ENCODE results near the gene ACOT11. TPM values are rescaled to one million over a fixed set of nuclear protein-coding genes. Genes with fewer than 3 reads are reported as not detected.
"Not testable (repeated sequence)": the region's sequence is repeated elsewhere in the genome, so short reads cannot be mapped to it uniquely, and the experiment has no call there.

ACOT11 gene
- total RNA-seq, 4 donors from 2014 or later, result 41.3 to 200 (median 119) TPM

DNA sequence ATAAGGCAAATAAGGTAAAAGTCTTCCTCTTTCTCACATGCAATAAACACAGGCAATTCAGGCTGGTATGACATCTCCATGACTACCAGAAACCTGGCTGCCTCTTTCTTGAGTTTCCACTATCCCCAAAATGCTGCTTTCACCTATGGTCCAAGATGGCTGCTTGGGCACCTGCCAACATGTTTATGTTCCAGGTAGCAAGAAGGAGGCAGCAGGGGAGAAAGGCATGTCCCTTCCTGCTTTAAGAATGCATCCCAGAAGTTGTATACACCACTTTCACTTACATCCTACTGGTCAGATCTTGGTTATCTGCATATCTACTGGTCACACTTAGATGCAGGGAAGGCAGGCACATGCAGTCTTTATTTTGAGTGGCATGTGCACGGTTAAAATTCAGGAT, 19.4 kb upstream of the ACOT11 start:
- H3K4me3 ChIP-seq, result no peak overlapping the region
- no peak overlapping the region for H3K27ac ChIP-seq
- no peaks in the 10 kb centered on the region for H3K27me3 ChIP-seq
- H3K36me3 ChIP-seq, result no peaks in the 10 kb centered on the region
- no peaks in the 10 kb centered on the region for H3K4me1 ChIP-seq
- DNase-seq, result no peak
- no peak for TF ChIP-seq POLR2A (IDR thresholded peaks at IDR 0.05)
- TF ChIP-seq, protein P1, sequence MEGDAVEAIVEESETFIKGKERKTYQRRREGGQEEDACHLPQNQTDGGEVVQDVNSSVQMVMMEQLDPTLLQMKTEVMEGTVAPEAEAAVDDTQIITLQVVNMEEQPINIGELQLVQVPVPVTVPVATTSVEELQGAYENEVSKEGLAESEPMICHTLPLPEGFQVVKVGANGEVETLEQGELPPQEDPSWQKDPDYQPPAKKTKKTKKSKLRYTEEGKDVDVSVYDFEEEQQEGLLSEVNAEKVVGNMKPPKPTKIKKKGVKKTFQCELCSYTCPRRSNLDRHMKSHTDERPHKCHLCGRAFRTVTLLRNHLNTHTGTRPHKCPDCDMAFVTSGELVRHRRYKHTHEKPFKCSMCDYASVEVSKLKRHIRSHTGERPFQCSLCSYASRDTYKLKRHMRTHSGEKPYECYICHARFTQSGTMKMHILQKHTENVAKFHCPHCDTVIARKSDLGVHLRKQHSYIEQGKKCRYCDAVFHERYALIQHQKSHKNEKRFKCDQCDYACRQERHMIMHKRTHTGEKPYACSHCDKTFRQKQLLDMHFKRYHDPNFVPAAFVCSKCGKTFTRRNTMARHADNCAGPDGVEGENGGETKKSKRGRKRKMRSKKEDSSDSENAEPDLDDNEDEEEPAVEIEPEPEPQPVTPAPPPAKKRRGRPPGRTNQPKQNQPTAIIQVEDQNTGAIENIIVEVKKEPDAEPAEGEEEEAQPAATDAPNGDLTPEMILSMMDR (IDR thresholded peaks at IDR 0.05), result no peak
- no peaks in the 10 kb centered on the region for H3K9me3 ChIP-seq

DNA sequence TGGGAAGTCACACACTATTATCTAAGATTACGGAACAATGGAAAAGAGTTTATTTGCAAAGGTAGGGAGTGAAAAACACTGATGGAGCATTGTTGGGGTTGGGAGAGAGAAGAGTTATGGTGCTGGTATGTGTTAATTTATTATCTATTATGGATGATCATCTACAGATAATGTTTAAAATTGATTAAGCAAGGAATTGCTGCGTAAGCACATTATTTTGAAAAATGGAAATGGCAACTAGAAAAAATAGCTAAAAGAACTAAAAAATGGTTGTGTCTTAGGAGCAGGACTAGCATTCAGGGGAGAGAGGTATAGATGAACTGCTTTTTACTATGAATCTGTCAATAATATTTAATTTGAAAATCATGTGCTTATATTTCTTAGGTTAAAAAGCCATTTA, 16.0 kb upstream of the ACOT11 start:
- Histone ChIP-seq H3K9me3 (no peaks in the 10 kb centered on the region), H3K4me3 (no peak overlapping the region), H3K36me3 (no peaks in the 10 kb centered on the region), H3K27me3 (no peaks in the 10 kb centered on the region), H3K27ac (no peak overlapping the region), H3K4me1 (no peaks in the 10 kb centered on the region)
- no peak for DNase-seq
- TF ChIP-seq, protein P1 (IDR thresholded peaks at IDR 0.05), result no peak
- no peak for TF ChIP-seq POLR2A (IDR thresholded peaks at IDR 0.05)

DNA sequence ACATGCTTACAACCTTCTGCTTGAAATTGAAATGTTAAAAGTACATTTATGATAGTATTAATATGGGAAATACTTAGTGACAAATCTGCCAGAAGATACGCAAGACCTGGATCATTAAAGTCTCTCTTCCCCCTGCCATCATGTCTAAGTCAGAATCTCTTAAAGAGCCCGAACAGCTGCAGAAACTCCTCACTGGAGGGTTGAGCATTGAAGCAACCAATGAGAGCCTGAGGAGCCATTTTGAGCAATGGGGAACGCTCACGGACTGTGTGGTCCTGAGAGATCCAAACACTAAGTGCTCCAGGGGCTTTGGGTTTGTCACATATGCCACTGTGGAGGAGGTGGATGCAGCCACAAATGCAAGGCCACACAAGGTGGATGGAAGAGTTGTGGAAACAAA, 11.4 kb upstream of the ACOT11 start:
- not testable (repeated sequence) for DNase-seq, H3K4me3 ChIP-seq, H3K9me3 ChIP-seq, H3K27ac ChIP-seq, H3K36me3 ChIP-seq, H3K27me3 ChIP-seq, H3K4me1 ChIP-seq

DNA sequence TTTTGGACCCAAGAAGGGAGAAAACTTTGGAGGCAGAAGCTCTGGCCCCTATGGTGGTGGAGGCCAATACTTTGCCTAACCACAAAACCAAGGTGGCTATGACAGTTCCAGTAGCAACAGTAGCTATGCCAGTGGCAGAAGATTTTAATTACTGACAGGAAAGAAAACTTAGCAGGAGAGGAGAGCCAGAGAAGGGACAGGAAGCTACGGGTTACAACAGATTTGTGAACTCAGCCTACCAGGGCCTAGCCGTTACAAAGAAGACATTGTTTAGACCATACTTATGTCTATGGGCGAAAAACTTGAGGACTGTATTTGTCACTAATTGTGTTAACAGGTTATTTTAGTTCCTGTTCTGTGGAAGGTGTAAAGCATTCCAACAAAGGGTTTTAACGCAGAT, 10.4 kb upstream of the ACOT11 start:
- DNase-seq, result no peak
- H3K4me1 ChIP-seq, result peaks cover 0 to 11% (median 3%) of the 10 kb centered on the region in 4 donors
- H3K4me3 ChIP-seq, result no peak overlapping the region
- H3K9me3 ChIP-seq, result no peaks in the 10 kb centered on the region
- H3K27me3 ChIP-seq, result no peaks in the 10 kb centered on the region
- TF ChIP-seq POLR2A (IDR thresholded peaks at IDR 0.05), result no peak
- TF ChIP-seq, protein P1 (IDR thresholded peaks at IDR 0.05), result no peak
- no peak overlapping the region for H3K27ac ChIP-seq
- H3K36me3 ChIP-seq, result no peaks in the 10 kb centered on the region

DNA sequence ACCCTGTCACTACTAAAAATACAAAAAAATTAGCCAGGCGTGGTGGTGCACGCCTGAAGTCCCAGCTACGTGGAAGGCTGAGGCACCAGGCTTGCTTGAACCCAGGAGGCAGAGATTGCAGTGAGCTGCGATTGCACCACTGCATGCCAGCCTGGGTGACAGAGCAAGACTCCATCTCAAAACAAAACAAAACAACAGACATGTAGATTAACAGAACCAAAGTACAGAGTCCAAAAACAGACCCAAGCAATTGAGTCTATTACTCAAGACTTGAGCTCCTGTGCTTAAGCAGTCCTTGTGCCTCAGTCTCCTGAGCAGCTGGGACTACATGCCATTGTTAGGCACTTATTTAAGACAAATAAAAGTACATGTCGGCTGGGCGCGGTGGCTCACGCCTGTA, 9.5 kb upstream of the ACOT11 start:
- no peak for DNase-seq

DNA sequence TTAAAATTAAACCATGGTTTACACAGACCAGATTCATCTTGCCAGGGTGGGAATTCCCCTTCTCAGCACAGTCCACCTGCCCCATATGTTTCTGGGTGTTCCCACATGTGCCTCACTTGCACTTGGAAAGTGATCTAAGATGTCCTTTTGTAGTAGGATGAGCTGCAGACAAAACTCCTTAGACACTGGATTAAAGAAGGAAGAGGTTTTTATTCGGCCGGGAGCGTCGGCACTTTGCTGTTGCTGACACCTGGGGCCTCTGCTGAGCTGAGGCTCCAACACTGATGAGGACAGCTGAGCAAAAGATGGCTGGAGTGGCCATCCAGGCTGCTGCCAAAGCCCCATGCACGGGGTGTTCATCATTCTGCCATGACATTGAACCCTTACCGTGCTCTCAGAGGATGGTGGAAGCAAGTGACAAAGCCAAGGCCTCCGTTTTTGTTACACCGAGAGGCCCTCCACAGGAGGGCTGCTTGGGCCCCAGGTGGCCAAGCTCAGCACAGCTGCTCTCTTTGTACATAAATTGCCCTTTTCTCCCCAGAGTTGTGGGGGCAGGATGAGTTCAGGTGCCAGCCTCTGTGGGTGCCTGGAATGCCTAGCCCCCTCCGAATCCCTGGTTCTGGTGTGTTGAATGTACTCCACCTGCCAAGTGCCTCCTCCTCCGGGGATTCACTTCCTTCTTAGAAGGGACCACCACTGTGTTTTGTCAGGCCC, 7.3 kb upstream of the ACOT11 start:
- no peak overlapping the region for H3K4me3 ChIP-seq
- peaks cover 0 to 17% (median 4%) of the 10 kb centered on the region in 4 donors for H3K4me1 ChIP-seq
- DNase-seq, result no peak
- H3K27me3 ChIP-seq, result no peaks in the 10 kb centered on the region
- H3K36me3 ChIP-seq, result no peaks in the 10 kb centered on the region
- no peaks in the 10 kb centered on the region for H3K9me3 ChIP-seq
- no peak for TF ChIP-seq POLR2A (IDR thresholded peaks at IDR 0.05)
- H3K27ac ChIP-seq, result no peak overlapping the region

More for the DNA sequence above, 9.5 kb upstream of the ACOT11 start:
- H3K4me3 ChIP-seq, result no peak overlapping the region
- peaks cover 0 to 17% (median 4%) of the 10 kb centered on the region in 4 donors for H3K4me1 ChIP-seq
- no peaks in the 10 kb centered on the region for H3K9me3 ChIP-seq
- no peaks in the 10 kb centered on the region for H3K27me3 ChIP-seq
- no peak overlapping the region for H3K27ac ChIP-seq
- TF ChIP-seq POLR2A (IDR thresholded peaks at IDR 0.05), result no peak
- TF ChIP-seq, protein P1 (IDR thresholded peaks at IDR 0.05), result no peak
- no peaks in the 10 kb centered on the region for H3K36me3 ChIP-seq
